Skin of body (tissue), 2 donors: ENCODE data around the gene RBM17. TPM values are rescaled to one million over a fixed set of nuclear protein-coding genes. Genes with fewer than 3 reads are reported as not detected.
"Not testable (repeated sequence)": the region's sequence is repeated elsewhere in the genome, so short reads cannot be mapped to it uniquely, and the experiment has no call there.

Source experiments
- DNase-seq: peaks from one replicate; lab custom pipeline; 2025; lab: John Stamatoyannopoulos, UW
- total RNA-seq: library from RNA; depleted of rRNA; stranded (reverse); fragments of >200 nt; gene quantifications from one replicate; pipeline ENCODE4 v1.2.3, GENCODE V29; 2014

Gene RBM17
- total RNA-seq, 1 donor from 2014 or later = 54.6 TPM

DNA sequence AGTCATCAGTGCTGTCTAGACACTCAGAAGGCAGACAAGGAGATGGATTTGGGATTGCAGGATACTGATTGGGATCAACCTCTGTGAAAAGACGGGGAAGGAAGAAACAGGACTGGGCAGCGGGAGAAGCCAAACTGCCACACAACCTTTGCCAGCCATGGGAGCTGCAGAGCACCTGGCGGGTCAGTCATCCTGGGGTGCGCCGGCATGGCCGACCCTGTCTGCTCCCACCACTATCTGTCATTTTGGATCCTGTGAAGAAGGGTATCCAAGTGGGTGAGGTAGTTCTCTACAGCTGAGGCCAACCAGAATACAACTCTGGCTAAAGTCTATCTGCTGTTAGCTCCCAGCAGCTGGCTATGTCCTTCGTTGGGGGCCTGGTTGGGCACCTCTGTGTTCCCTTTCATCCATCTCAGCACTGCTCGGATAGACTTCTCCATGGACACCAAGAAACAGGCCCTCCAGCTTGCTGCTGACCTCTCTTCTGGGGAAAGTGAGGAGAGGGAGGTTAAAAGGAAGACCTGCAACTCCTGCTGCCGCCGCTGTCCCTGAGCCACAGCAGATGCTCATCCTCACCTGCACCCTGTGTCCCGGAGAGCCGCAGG, 11.7 kb upstream of the RBM17 start:
- DNase-seq = no peak

DNA sequence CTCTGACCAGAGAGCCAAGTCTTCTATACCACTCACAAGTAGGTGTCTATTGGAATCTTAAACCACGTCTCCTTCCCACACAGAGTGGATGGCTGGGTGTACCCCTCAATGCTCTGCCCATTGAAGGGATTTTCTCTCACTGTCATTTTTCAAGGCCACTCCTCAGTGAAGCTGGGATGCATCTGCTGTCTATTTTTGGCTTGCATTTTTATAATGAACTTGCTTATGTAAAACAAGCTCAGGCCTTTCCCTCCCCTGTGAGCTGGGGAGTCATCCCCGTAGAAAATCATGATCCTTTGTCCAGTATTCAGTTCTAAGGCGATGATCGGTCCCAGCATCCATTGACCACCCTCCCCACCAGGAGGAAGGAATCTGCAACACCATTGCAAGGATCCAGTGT, 9.8 kb upstream of the RBM17 start:
- DNase-seq = no peak

GRCh38 chr10:6080417-6080973, 8.3 kb upstream of the RBM17 start:
- DNase-seq = no peak

GRCh38 chr10:6082496-6083395, 6.1 kb upstream of the RBM17 start:
- no peak for DNase-seq

DNA sequence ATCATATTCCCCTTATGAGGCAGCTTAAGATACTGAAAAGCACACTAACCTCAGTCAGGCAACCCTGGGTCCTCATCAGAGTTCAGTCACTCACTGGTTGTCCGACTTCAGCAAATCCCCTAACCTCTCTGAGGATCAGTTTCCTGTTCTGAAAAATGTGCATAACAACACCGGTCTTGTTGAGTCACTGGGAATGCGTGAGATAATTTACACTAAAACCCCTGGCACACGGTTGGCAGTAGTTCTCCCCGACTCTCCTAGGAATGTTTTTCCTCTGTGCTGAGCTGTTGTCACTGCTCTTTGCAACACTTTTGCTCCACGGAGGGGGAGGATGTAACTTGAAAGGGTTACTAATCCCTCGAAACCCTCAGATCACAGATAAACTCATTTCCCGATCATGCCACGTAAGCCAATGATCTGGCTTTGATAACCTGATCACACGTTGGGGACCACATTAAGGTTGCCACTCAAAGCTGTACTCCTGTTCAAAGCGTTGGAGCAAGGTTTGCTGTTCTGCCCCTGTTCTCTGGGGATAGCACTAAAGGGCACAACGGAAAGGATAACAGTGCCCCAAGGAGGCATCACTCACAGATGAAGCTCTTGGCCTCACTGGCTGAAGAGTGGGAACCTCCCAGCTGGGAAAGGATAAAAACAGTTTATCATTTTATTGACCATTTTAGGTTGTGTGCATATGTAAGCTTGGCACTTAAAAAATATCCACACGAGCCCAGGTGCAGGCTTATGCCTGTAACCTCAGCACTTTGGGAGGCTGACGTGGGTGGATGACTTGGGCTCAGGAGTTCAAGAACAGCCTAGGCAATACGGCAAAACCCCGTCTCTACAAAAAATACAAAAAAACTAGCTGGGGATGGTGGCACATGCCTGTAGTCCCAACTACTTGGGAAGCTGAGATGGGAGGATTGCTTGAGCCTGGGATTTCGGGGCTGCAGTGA, 5.0 kb upstream of the RBM17 start:
- no peak for DNase-seq

GRCh38 chr10:6086375-6087233, 2.2 kb upstream of the RBM17 start:
- peak; percentile 80 for DNase-seq

DNA sequence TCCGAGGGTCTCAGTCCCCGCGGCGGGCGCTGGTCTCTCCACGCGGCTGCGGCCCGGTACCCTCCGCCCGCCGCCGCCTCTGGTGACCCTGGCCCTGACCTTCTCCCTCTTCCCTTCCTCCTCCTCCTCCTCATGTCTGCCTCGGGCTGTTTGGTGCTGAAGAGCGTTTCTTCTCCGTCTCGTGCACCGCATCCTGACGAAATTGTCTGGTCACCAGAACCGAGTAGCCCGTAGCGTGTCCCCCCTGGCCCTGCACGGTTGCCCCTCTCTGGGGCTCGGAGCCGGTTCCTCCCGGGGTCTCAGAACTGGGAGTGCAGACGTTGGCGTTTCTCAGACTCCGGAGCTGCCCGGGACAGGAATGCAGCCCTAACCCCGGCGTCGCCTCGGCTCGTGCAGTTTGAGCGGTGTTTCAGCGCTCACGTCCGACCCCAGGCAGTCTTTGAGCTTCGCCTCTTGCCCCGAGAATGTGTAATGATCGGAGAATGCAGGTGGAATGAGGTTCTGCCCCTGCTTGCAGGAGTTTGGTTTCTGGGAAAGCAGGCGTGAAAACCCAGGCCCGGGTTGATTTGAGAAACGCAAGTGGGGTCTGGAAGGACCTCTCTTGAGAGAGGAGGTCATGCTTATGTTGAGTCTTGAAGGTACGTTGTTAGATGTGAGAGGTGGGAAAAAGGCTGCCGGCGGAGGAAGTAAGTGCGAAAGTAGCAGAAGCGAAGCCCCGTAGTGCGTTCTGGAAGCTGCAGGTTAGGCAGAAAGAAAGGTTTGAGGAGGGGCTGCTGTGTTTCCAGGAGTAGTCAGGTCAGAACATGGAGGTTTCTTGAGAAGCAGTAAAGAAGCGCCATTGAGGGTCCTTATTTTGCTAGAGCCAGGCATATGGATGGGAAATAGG, 743 bp downstream of the RBM17 start:
- no peak for DNase-seq

GRCh38 chr10:6091630-6092029, 2.8 kb downstream of the RBM17 start:
- DNase-seq = peak; percentile 12

GRCh38 chr10:6092731-6093130, 3.9 kb downstream of the RBM17 start:
- DNase-seq = no peak

GRCh38 chr10:6095810-6096570, 7.2 kb downstream of the RBM17 start:
- no peak for DNase-seq

- no peak for DNase-seq
These were observed 8.2 kb downstream of the RBM17 start for GRCh38 chr10:6097063-6097462.

DNA sequence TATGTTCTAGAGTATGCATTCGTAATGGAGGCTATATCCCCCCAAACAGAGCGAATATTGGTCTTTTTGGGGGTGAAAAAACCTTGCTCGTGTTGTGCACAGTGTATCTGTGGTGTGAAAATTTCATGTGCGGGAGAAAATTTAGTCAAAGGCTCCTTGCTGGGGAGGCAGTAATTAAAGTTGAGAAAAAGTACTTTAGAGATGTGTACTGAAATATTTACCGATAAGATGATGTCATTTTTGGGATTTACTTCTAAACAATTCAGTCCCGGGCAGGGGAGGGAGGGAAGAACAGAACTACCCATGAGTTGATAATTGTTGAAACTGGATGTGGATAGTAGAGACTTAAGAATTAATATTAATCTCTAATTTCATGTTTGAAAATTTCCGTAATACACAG, 9.3 kb downstream of the RBM17 start:
- no peak for DNase-seq

- DNase-seq = no peak
These were observed 11.5 kb downstream of the RBM17 start for GRCh38 chr10:6100370-6100769.

GRCh38 chr10:6101181-6101580, 12.3 kb downstream of the RBM17 start:
- DNase-seq = no peak

- no peak for DNase-seq
These were observed 13.3 kb downstream of the RBM17 start for GRCh38 chr10:6102128-6102527.

GRCh38 chr10:6103591-6103990, 14.8 kb downstream of the RBM17 start:
- DNase-seq = no peak

- not testable (repeated sequence) for DNase-seq
These were observed 18.8 kb downstream of the RBM17 start for GRCh38 chr10:6107616-6108015.

- no peak for DNase-seq
These were observed 19.2 kb downstream of the RBM17 start for GRCh38 chr10:6108072-6108471.
